ENCODE data around the gene C11orf16.
"Not testable (repeated sequence)": the region's sequence is repeated elsewhere in the genome, so short reads cannot be mapped to it uniquely, and the experiment has no call there.

C11orf16 gene

GRCh38 chr11:8886322-8886721 lies 46.4 kb downstream of the C11orf16 start:
- DNase-seq (ENCODE audit: low read depth) = no peak

GRCh38 chr11:8881585-8881984 lies 51.2 kb downstream of the C11orf16 start:
- not testable (repeated sequence) for DNase-seq (ENCODE audit: low read depth)

- no peak for DNase-seq (ENCODE audit: low read depth)
Measured at GRCh38 chr11:8878771-8879170, 54.0 kb downstream of the C11orf16 start.

- no peak for DNase-seq (ENCODE audit: low read depth)
Measured at GRCh38 chr11:8873741-8874405, 58.9 kb downstream of the C11orf16 start.

GRCh38 chr11:8871962-8872361 lies 60.8 kb downstream of the C11orf16 start:
- no peak for DNase-seq (ENCODE audit: low read depth)

- no peak for DNase-seq (ENCODE audit: low read depth)
Measured at GRCh38 chr11:8871171-8871775, 61.5 kb downstream of the C11orf16 start.

- no peak for DNase-seq (ENCODE audit: low read depth)
Measured at GRCh38 chr11:8870411-8871170, 62.2 kb downstream of the C11orf16 start.

Measured in stimulated activated CD8-positive, alpha-beta memory T cell treated with anti-CD3 and anti-CD28 coated beads, Interleukin-15, amount 100 ng/mL, for 1 hour (primary cell).